Colon (tissue), 2 donors: ENCODE results near the gene MAN1B1.

ENCODE experiments used
- FAIRE-seq: peaks from 2 replicates; lab custom pipeline; 2012; peaks lifted over from hg19 to GRCh38; lab: Jason Lieb, UNC
- donor health status: control.
- donor health status: control.

The MAN1B1 gene

DNA sequence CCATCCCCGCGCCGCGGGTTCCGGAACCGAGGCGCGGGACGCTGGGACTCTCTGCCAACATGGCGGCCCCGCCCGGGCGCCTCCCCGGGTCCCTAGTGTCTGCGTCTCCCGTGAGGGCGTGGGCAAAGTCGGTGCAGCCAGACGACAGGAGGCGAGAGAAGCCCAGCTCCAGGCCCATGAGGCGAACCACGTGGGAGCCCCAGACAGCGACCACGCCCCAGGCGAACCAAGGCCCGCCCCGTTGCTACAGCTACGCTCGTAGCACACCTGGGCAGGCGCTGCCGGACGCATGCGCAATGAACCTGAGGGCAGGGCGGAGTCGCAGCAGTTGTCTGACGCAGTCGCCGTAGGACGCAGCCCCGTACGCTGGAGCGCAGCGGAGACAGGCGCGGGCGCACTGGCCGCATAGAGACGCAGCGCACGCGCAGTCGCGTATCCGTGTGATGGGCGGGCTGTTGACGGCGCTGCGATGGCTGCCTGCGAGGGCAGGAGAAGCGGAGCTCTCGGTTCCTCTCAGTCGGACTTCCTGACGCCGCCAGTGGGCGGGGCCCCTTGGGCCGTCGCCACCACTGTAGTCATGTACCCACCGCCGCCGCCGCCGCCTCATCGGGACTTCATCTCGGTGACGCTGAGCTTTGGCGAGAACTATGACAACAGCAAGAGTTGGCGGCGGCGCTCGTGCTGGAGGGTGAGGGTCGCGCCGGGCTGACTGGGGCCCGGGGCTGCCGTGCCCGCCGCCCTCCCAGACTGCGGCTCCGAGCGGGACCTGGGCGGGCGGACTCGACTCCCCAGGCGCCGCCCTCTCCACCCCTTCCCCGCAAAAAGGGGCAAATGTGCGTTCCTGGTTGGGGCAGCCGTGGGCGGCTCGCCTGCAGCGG, at the start of gene MAN1B1:
TSS of gene MAN1B1 (plus strand) at position 455 of the 878 bp plus-strand sequence. CDS start at position 470, 15 bp downstream.
- FAIRE-seq: no peak

GRCh38 chr9:137037035-137037434, 49.8 kb upstream of the MAN1B1 start:
- FAIRE-seq: no peak

DNA sequence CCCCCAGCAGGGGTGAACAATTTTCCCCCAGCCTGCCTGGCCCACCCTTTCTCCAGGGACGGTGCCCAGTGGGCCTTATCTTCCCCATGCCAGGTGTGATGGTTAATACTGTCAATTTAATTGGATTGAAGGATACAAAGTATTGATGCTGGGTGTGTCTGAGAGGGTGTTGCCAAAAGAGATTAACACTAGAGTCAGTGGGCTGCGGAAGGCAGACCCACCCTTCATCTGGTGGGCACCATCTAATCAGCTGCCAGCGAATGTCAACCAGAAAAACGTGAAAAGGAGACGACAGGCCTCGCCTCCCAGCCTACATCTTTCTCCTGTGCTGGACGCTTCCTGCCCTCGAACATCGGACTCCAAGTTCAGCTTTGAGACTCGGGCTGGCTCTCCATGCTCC, 49.3 kb upstream of the MAN1B1 start:
- FAIRE-seq: no peak

DNA sequence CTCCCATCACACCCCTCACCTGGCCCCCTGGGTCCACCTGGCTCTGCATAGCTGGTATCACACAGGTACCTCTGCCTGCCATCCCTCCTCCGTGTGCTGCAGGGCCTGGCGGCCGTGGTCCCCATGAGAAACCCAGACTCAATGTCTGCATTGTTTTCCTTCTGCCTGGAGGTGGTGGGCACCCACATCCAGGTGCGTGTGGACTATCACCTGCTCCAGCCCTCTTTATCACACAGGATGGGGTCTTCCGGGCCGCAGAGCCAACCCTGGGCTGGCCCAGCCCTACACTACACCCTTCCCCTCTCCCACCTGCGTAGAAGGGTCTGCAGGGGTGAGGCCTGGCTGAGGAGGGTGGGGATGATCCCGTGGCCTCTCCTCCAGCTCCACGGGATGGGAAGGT, 47.9 kb upstream of the MAN1B1 start:
- FAIRE-seq: no peak

DNA sequence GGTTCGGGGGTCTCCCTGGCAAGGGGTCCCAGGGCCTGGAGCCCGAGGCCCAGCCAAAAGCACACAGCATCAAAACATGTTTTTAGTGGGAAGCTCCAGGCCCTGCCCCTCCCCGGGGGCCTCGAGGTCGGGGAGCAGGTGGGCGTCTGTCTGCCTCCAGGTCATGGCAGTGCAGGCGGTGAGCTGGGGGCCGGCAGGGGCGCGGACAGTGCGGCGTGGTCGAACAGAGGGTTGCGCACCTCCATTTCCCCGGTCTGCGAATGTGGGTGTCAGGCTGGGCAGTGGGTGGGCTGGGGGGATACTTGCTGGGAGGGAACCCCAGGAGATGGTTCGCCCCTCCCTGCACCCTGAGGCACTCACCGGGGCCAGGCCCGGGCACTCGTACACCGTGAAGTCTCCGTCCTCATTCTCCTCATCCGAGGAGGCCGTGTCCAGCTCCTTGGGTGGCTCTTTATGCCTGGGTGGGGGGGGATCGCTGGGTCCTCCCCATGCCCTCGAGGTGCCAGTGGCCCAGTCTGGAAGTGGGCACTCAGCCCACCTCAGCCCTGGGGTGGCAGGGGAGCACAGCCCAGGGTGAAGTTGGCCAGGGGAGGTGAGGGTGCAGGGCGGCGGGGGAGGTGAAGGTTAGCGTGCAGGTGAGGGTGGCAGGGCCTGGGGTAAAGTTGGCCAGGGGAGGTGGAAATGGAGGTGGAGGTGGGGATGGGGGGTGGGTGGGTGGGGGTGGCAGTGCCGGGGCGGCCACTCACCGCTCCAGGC, 47.0 kb upstream of the MAN1B1 start:
- no peak for FAIRE-seq

GRCh38 chr9:137040568-137040967, 46.2 kb upstream of the MAN1B1 start:
- FAIRE-seq: no peak

- FAIRE-seq: no peak
These were observed 45.7 kb upstream of the MAN1B1 start for GRCh38 chr9:137041124-137041523.

DNA sequence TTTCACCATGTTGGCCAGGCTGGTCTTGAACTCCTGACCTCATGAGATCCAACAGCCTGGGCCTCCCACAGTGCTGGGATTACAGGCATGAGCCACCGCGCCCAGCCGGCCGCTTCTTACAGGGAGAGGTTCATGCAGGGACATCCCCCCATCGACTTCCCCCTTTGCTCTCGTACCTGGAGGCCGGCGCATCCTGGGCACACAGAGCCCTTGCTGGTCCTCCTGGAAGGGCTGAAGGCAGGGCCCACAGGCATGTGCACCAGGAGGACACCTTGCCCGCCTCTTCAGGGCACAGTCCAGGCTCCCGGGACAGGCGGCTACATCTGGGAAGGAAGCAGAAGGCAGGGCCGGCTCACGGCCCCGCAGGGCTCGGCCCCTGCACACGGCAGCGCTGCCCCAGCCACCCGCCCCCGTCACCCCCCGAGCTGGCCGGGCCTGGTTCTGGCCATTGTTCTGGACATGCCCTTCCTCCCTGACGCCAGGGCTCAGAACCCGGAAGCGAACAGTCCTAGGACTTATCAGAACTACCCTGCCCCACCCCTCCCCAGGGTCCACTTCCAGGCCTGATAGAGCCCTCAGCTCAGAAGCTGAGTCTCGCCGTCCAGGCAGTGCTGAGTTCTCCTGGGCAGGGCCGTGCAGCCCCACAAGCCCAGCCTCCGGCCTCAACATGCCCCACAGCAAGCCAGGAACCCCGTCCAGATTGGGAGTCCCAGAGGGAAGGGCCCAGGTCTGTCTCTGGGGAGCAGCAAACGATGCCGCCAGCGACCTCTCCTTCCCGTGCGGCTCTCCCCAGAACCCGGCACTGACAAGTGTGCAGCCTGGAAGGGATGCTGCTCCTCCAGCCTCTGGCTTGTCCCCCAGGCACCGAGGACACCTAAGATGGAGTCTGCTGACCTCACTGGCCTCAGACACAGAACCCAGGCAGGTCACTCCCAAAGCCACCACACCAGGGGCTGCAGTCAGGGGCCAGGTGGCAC, 43.7 kb upstream of the MAN1B1 start:
- FAIRE-seq: no peak

- FAIRE-seq: no peak
These were observed 42.7 kb upstream of the MAN1B1 start for GRCh38 chr9:137044037-137044436.

GRCh38 chr9:137044502-137045177, 42.1 kb upstream of the MAN1B1 start:
- FAIRE-seq: no peak

GRCh38 chr9:137045294-137046087, 41.3 kb upstream of the MAN1B1 start:
- FAIRE-seq: no peak

- FAIRE-seq: no peak
These were observed 40.5 kb upstream of the MAN1B1 start, which contains the start of gene NPDC1 for GRCh38 chr9:137046088-137046787. NPDC1 (minus strand) TSS chr9:137046177; CDS start chr9:137045989, 188 bp downstream.

GRCh38 chr9:137048655-137049543, 37.9 kb upstream of the MAN1B1 start:
- FAIRE-seq: no peak

DNA sequence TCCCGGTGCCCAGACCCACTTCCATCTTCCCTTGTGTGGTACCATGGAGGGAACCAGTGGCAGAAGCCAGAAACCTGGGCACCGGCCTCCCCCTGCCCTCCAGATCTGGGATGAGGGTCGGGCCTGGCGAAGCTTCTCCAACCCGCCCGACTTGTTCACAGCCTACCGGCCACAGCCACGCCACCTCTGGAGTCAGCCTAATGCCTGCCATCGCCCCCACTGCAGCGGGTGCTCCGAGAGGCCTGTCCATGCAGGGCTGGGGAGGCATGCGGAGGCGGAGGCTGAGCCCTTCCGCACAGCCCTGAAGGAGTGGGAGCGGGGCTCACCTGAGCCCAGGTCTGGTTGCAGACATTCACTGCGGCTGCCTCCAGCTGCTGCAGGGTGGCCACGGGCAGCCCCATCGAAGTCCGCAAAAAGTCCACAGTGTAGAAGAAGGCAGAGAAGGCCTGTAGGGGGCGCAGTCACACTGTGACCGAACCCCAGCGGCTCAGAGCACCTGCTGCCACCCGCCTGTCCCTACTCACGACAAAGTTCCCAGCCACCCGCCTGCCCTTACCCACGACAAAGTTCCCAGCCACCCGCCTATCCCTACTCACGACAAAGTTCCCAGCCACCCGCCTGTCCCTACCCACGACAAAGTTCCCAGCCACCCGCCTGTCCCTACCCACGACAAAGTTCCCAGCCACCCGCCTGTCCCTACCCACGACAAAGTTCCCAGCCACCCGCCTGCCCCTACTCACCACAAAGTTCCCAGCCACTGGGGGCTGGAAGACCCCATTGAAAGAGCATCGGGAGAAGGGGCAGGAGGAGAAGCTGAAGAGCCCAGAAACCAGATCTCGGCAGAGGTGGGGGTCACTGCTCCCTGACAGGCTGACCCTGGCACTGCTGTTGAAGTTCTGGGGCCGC, 37.0 kb upstream of the MAN1B1 start:
- FAIRE-seq: peak; percentile 72

- no peak for FAIRE-seq
These were observed 36.2 kb upstream of the MAN1B1 start for GRCh38 chr9:137050570-137050969.

- no peak for FAIRE-seq
These were observed 35.5 kb upstream of the MAN1B1 start for GRCh38 chr9:137051145-137051724.

- FAIRE-seq: no peak
These were observed 34.5 kb upstream of the MAN1B1 start for GRCh38 chr9:137052293-137052692.
